GM18861 (cell line): Measurements from ENCODE around the gene UBASH3A.

Experiments
- ATAC-seq: cut with Tn5 transposase; IDR thresholded peaks from one replicate; pipeline ENCODE4 v1.9.1; 2021; ENCODE audit not compliant: unreplicated experiment

Gene UBASH3A

GRCh38 chr21:42403611-42404231, at the start of gene UBASH3A:
TSS of gene UBASH3A (plus strand) at chr21:42403902. CDS start at chr21:42403946, 44 bp downstream.
- ATAC-seq, result no peak

GRCh38 chr21:42356046-42356445, 47.7 kb upstream of the UBASH3A start:
- ATAC-seq, result no peak

GRCh38 chr21:42356650-42357049, 47.1 kb upstream of the UBASH3A start:
- ATAC-seq, result no peak

GRCh38 chr21:42357307-42357706, 46.4 kb upstream of the UBASH3A start:
- no peak for ATAC-seq

- no peak for ATAC-seq
These were observed 45.4 kb upstream of the UBASH3A start for GRCh38 chr21:42358261-42358660.

GRCh38 chr21:42358937-42359336, 44.8 kb upstream of the UBASH3A start:
- ATAC-seq, result no peak

GRCh38 chr21:42360317-42360716, 43.4 kb upstream of the UBASH3A start:
- no peak for ATAC-seq

GRCh38 chr21:42361286-42361685, 42.4 kb upstream of the UBASH3A start:
- ATAC-seq, result no peak

- ATAC-seq, result no peak
These were observed 41.5 kb upstream of the UBASH3A start for GRCh38 chr21:42362198-42362597.

GRCh38 chr21:42362700-42363099, 41.0 kb upstream of the UBASH3A start:
- ATAC-seq, result no peak

- no peak for ATAC-seq
These were observed 40.4 kb upstream of the UBASH3A start for GRCh38 chr21:42363312-42363711.

GRCh38 chr21:42364304-42364865, 39.3 kb upstream of the UBASH3A start:
- ATAC-seq, result no peak

- no peak for ATAC-seq
These were observed 37.9 kb upstream of the UBASH3A start for GRCh38 chr21:42365770-42366169.

- no peak for ATAC-seq
These were observed 37.3 kb upstream of the UBASH3A start, which contains the start of gene TFF1 for GRCh38 chr21:42366292-42367010. TSS of gene TFF1 (minus strand) at chr21:42366535. CDS start at chr21:42366495, 40 bp downstream.

GRCh38 chr21:42367367-42368165, 36.1 kb upstream of the UBASH3A start:
- ATAC-seq, result no peak

- no peak for ATAC-seq
These were observed 33.9 kb upstream of the UBASH3A start for GRCh38 chr21:42369821-42370220.

GRCh38 chr21:42370894-42371654, 32.6 kb upstream of the UBASH3A start:
- no peak for ATAC-seq

- ATAC-seq, result no peak
These were observed 30.4 kb upstream of the UBASH3A start for GRCh38 chr21:42373196-42373907.

- no peak for ATAC-seq
These were observed 29.7 kb upstream of the UBASH3A start for GRCh38 chr21:42373908-42374455.

GRCh38 chr21:42374457-42374856, 29.2 kb upstream of the UBASH3A start:
- ATAC-seq, result no peak
